Activated naive CD8-positive, alpha-beta T cell treated with anti-CD3 and anti-CD28 coated beads, Interleukin-2, amount 10 ng/mL, durations not matched to agents 7 days and 5 days (primary cell): ENCODE results near the gene SIX5. TPM values are rescaled to one million over a fixed set of nuclear protein-coding genes. Genes with fewer than 3 reads are reported as not detected.

Experiments used
- ATAC-seq: fragments of 150-1000 bp; cut with Tn5 transposase; one replicate; pipeline ENCODE4 v1.10.0; 2021; ENCODE audit warnings: low read depth, moderate library complexity
- POLR2A ChIA-PET: fragments of 350-600 bp; sonication (Branson Sonifier 250); formaldehyde crosslinking; loops from one replicate; lab custom pipeline; 2021; ENCODE audit warnings: antibody characterized with exemption; lab: Charles Lee
- DNase-seq: peaks from one replicate; pipeline ENCODE4 v3.0.0; 2021
- H3K27ac Mint-ChIP-seq: one replicate; pipeline ENCODE4 v1.8.0; 2022; ENCODE audit warnings: mild to moderate bottlenecking, mixed read lengths
- H3K27me3 Mint-ChIP-seq: one replicate; pipeline ENCODE4 v1.8.0; 2022; ENCODE audit warnings: mild to moderate bottlenecking, moderate library complexity, mixed read lengths
- H3K36me3 Mint-ChIP-seq: one replicate; pipeline ENCODE4 v1.8.0; 2021; ENCODE audit warnings: mild to moderate bottlenecking, mixed read lengths
- H3K4me1 Mint-ChIP-seq: one replicate; pipeline ENCODE4 v1.8.0; 2021; ENCODE audit warnings: mixed read lengths
- H3K4me3 Mint-ChIP-seq: one replicate; pipeline ENCODE4 v1.8.0; 2022; ENCODE audit warnings: mild to moderate bottlenecking, moderate library complexity, mixed read lengths
- H3K9me3 Mint-ChIP-seq: one replicate; pipeline ENCODE4 v1.8.0; 2021; ENCODE audit warnings: mixed read lengths
- total RNA-seq, 2 experiments: library from RNA; stranded (reverse); gene quantifications; one replicate each; pipeline ENCODE4 v1.2.3, GENCODE V29; 2021

Gene SIX5
- total RNA-seq, 2 experiments from 2014 or later, result 1.8 to 2.5 TPM

- peaks cover 13% of the 10 kb centered on the region for H3K4me1 Mint-ChIP-seq
- H3K9me3 Mint-ChIP-seq, result no peaks in the 10 kb centered on the region
- no peak overlapping the region for H3K27ac Mint-ChIP-seq
- H3K36me3 Mint-ChIP-seq, result no peaks in the 10 kb centered on the region
- DNase-seq (peak; percentile 88), ATAC-seq (peak; percentile 84)
- peak overlapping the region; percentile 86 for H3K4me3 Mint-ChIP-seq
- peaks cover 38% of the 10 kb centered on the region for H3K27me3 Mint-ChIP-seq
- POLR2A ChIA-PET, result interaction anchor here (1.2 kb wide), 3 partner anchors 10 to 12 kb away, joined by 3 to 13 read pairs (median 5); partner anchors contain the start of gene SIX5
Observed at GRCh38 chr19:45779231-45780145, 10.4 kb upstream of the SIX5 start.

- Mint-ChIP-seq H3K9me3 (no peaks in the 10 kb centered on the region), H3K27ac (no peak overlapping the region), H3K4me3 (peak overlapping the region; percentile 18), H3K36me3 (no peaks in the 10 kb centered on the region), H3K4me1 (peaks cover 13% of the 10 kb centered on the region), H3K27me3 (peaks cover 32% of the 10 kb centered on the region)
- ATAC-seq (no peak), DNase-seq (no peak)
- POLR2A ChIA-PET, result interaction anchor here (1.2 kb wide), 1 partner anchor 11 kb away, joined by 3 read pairs; no protein-coding TSS in a partner anchor
Observed at GRCh38 chr19:45778010-45778661, 9.1 kb upstream of the SIX5 start.

- H3K4me1 Mint-ChIP-seq, result peaks cover 13% of the 10 kb centered on the region
- no peak for ATAC-seq
- H3K36me3 Mint-ChIP-seq, result no peaks in the 10 kb centered on the region
- no peak overlapping the region for H3K27ac Mint-ChIP-seq
- H3K27me3 Mint-ChIP-seq, result peaks cover 28% of the 10 kb centered on the region
- H3K4me3 Mint-ChIP-seq, result no peak overlapping the region
- H3K9me3 Mint-ChIP-seq, result no peaks in the 10 kb centered on the region
- no peak for DNase-seq
- POLR2A ChIA-PET, result no interaction called here
Observed at GRCh38 chr19:45777395-45777961, 8.4 kb upstream of the SIX5 start.

- Mint-ChIP-seq H3K36me3 (no peaks in the 10 kb centered on the region), H3K27me3 (peaks cover 18% of the 10 kb centered on the region), H3K4me1 (peaks cover 16% of the 10 kb centered on the region), H3K4me3 (no peak overlapping the region), H3K27ac (no peak overlapping the region), H3K9me3 (no peaks in the 10 kb centered on the region)
- DNase-seq, result no peak
- ATAC-seq, result no peak
- POLR2A ChIA-PET, result no interaction called here
Observed at GRCh38 chr19:45774765-45775164, 5.7 kb upstream of the SIX5 start.

- POLR2A ChIA-PET, result no interaction called here
- Mint-ChIP-seq H3K27me3 (peaks cover 11% of the 10 kb centered on the region), H3K4me3 (no peak overlapping the region), H3K4me1 (peaks cover 5% of the 10 kb centered on the region), H3K36me3 (no peaks in the 10 kb centered on the region), H3K27ac (no peak overlapping the region), H3K9me3 (no peaks in the 10 kb centered on the region)
- ATAC-seq (no peak), DNase-seq (no peak)
Observed at GRCh38 chr19:45773384-45773783, 4.3 kb upstream of the SIX5 start.

GRCh38 chr19:45772912-45773311 lies 3.9 kb upstream of the SIX5 start:
- Mint-ChIP-seq H3K27me3 (peaks cover 12% of the 10 kb centered on the region), H3K36me3 (no peaks in the 10 kb centered on the region), H3K4me3 (no peak overlapping the region), H3K9me3 (no peaks in the 10 kb centered on the region), H3K4me1 (peaks cover 5% of the 10 kb centered on the region), H3K27ac (no peak overlapping the region)
- DNase-seq, result no peak
- ATAC-seq, result no peak
- POLR2A ChIA-PET, result no interaction called here

GRCh38 chr19:45772130-45772840 lies 3.2 kb upstream of the SIX5 start:
- ATAC-seq, result no peak
- no peak overlapping the region for H3K4me3 Mint-ChIP-seq

GRCh38 chr19:45771311-45771933 lies 2.4 kb upstream of the SIX5 start:
- DNase-seq, result peak; percentile 38
- H3K27ac Mint-ChIP-seq, result no peak overlapping the region
- no peaks in the 10 kb centered on the region for H3K36me3 Mint-ChIP-seq
- H3K9me3 Mint-ChIP-seq, result no peaks in the 10 kb centered on the region
- no peak for ATAC-seq
- H3K4me3 Mint-ChIP-seq, result peak overlapping the region; percentile 40
- POLR2A ChIA-PET, result interaction anchor here (0.8 to 1.1 kb wide), 2 partner anchors 24 to 246 kb away, joined by 3 to 4 read pairs; no protein-coding TSS in a partner anchor
- H3K27me3 Mint-ChIP-seq, result peaks cover 11% of the 10 kb centered on the region
- peaks cover 5% of the 10 kb centered on the region for H3K4me1 Mint-ChIP-seq

More at GRCh38 chr19:45772130-45772840, 3.2 kb upstream of the SIX5 start:
- no peaks in the 10 kb centered on the region for H3K9me3 Mint-ChIP-seq
- H3K4me1 Mint-ChIP-seq, result peaks cover 5% of the 10 kb centered on the region
- H3K27me3 Mint-ChIP-seq, result peaks cover 15% of the 10 kb centered on the region
- no peak overlapping the region for H3K27ac Mint-ChIP-seq
- no peaks in the 10 kb centered on the region for H3K36me3 Mint-ChIP-seq
- no peak for DNase-seq
- POLR2A ChIA-PET, result interaction anchor here (0.8 kb wide), 1 partner anchor 23 kb away, joined by 3 read pairs; no protein-coding TSS in a partner anchor

GRCh38 chr19:45770192-45771101 lies 1.4 kb upstream of the SIX5 start:
- peak overlapping the region; percentile 86 for H3K27ac Mint-ChIP-seq
- ATAC-seq, result peak; percentile 71
- no peaks in the 10 kb centered on the region for H3K9me3 Mint-ChIP-seq
- peak overlapping the region; percentile 91 for H3K4me3 Mint-ChIP-seq
- DNase-seq, result peak; percentile 96
- POLR2A ChIA-PET, result interaction anchor here (0.6 to 3.0 kb wide), 8 partner anchors 9 to 247 kb away, joined by 3 to 37 read pairs (median 10); partner anchors contain the start of genes DMWD and IRF2BP1
- H3K4me1 Mint-ChIP-seq, result peaks cover 5% of the 10 kb centered on the region
- H3K27me3 Mint-ChIP-seq, result peaks cover 11% of the 10 kb centered on the region
- H3K36me3 Mint-ChIP-seq, result no peaks in the 10 kb centered on the region

GRCh38 chr19:45769821-45770191 lies 754 bp upstream of the SIX5 start:
- no peaks in the 10 kb centered on the region for H3K36me3 Mint-ChIP-seq
- no peaks in the 10 kb centered on the region for H3K9me3 Mint-ChIP-seq
- peak; percentile 37 for ATAC-seq
- POLR2A ChIA-PET, result interaction anchor here (0.6 to 3.0 kb wide), 12 partner anchors 9 to 823 kb away, joined by 4 to 37 read pairs (median 9); partner anchors contain the start of genes CCDC61, DMWD, FBXO46 and IRF2BP1
- peaks cover 14% of the 10 kb centered on the region for H3K27me3 Mint-ChIP-seq
- peak overlapping the region; percentile 91 for H3K4me3 Mint-ChIP-seq
- peak overlapping the region; percentile 86 for H3K27ac Mint-ChIP-seq
- no peak for DNase-seq
- H3K4me1 Mint-ChIP-seq, result peaks cover 5% of the 10 kb centered on the region

GRCh38 chr19:45768655-45768983 lies 433 bp downstream of the SIX5 start:
- H3K9me3 Mint-ChIP-seq, result no peaks in the 10 kb centered on the region
- DNase-seq, result no peak
- ATAC-seq, result no peak
- H3K4me3 Mint-ChIP-seq, result peak overlapping the region; percentile 91
- POLR2A ChIA-PET, result interaction anchor here (0.6 to 3.0 kb wide), 10 partner anchors 10 to 1840 kb away, joined by 3 to 37 read pairs (median 12); partner anchors contain the start of genes CCDC61, DMWD, FBXO46 and IRF2BP1
- peaks cover 17% of the 10 kb centered on the region for H3K27me3 Mint-ChIP-seq
- H3K27ac Mint-ChIP-seq, result peak overlapping the region; percentile 86
- H3K36me3 Mint-ChIP-seq, result no peaks in the 10 kb centered on the region
- H3K4me1 Mint-ChIP-seq, result peaks cover 5% of the 10 kb centered on the region
